Measurements from ENCODE around the gene SLC7A7. TPM values are rescaled to one million over a fixed set of nuclear protein-coding genes. Genes with fewer than 3 reads are reported as not detected.

Gene SLC7A7
- polyA plus RNA-seq, 3 donors = 262 to 425 (median 371) TPM

GRCh38 chr14:22776215-22776614 is 39.0 kb downstream of the SLC7A7 start:
- Mint-ChIP-seq H3K9me3 (no peaks in the 10 kb centered on the region), H3K36me3 (peaks cover 88 to 96% of the 10 kb centered on the region in 2 donors), H3K4me1 (peaks cover 30% of the 10 kb centered on the region), H3K27me3 (ENCODE audit: low read depth in 3 of 3) (peaks cover 0 to 1% (median 0%) of the 10 kb centered on the region in 3 donors), H3K4me3 (no peak overlapping the region), H3K27ac (peak overlapping the region in 1 of 7 donors; percentile 5)
- peaks cover 14 to 25% of the 10 kb centered on the region in 2 donors for H3K4me1 ChIP-seq (ENCODE audit: control insufficient read depth in 1 of 2, insufficient read depth in 2 of 2, low read length in 2 of 2)
- peaks cover 33% of the 10 kb centered on the region for H3K79me2 ChIP-seq (ENCODE audit: insufficient read depth, low read length)
- no peak for DNase-seq
- peaks cover 75 to 100% of the 10 kb centered on the region in 2 donors for H3K36me3 ChIP-seq (replicated peaks in 1 of 2; ENCODE audit: control insufficient read depth in 1 of 2, insufficient read depth in 2 of 2, low read length in 2 of 2)
- TF ChIP-seq, protein P1, sequence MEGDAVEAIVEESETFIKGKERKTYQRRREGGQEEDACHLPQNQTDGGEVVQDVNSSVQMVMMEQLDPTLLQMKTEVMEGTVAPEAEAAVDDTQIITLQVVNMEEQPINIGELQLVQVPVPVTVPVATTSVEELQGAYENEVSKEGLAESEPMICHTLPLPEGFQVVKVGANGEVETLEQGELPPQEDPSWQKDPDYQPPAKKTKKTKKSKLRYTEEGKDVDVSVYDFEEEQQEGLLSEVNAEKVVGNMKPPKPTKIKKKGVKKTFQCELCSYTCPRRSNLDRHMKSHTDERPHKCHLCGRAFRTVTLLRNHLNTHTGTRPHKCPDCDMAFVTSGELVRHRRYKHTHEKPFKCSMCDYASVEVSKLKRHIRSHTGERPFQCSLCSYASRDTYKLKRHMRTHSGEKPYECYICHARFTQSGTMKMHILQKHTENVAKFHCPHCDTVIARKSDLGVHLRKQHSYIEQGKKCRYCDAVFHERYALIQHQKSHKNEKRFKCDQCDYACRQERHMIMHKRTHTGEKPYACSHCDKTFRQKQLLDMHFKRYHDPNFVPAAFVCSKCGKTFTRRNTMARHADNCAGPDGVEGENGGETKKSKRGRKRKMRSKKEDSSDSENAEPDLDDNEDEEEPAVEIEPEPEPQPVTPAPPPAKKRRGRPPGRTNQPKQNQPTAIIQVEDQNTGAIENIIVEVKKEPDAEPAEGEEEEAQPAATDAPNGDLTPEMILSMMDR (IDR thresholded peaks at IDR 0.05) = no peak
- intact Hi-C loops (cut with micrococcal nuclease) = loop anchor here in 1 of 2 donors (5.0 kb wide), 1 partner anchor 76 kb away; no protein-coding TSS in a partner anchor
- H3K9ac ChIP-seq (ENCODE audit: insufficient read depth, low read length, poor library complexity, severe bottlenecking) = no peak overlapping the region
- H3K4me3 ChIP-seq (replicated peaks in 1 of 3; ENCODE audit: low read depth in 2 of 3, low read length in 3 of 3) = no peak overlapping the region
- 100% methylated on average over 1 of the region's 2 CpGs for WGBS (ENCODE audit: insufficient coverage)
- no peaks in the 10 kb centered on the region for H3K9me3 ChIP-seq (replicated peaks in 1 of 2; ENCODE audit: control insufficient read depth in 1 of 2, insufficient read depth in 1 of 2, low read length in 2 of 2)
- H2AFZ ChIP-seq (ENCODE audit: insufficient read depth, low read depth, low read length, poor library complexity, severe bottlenecking) = no peak overlapping the region
- peaks cover 99% of the 10 kb centered on the region for H4K20me1 ChIP-seq (ENCODE audit: insufficient read depth, low read length)
- H3K27ac ChIP-seq (ENCODE audit: low read depth in 1 of 2, low read length in 2 of 2) = no peak overlapping the region
- H3K27me3 ChIP-seq (ENCODE audit: control insufficient read depth in 2 of 2, insufficient read depth in 2 of 2, low read length in 2 of 2) = no peaks in the 10 kb centered on the region
- no peak overlapping the region for H3K4me2 ChIP-seq (replicated peaks; ENCODE audit: extremely low read depth, low read length, poor library complexity, severe bottlenecking)

DNA sequence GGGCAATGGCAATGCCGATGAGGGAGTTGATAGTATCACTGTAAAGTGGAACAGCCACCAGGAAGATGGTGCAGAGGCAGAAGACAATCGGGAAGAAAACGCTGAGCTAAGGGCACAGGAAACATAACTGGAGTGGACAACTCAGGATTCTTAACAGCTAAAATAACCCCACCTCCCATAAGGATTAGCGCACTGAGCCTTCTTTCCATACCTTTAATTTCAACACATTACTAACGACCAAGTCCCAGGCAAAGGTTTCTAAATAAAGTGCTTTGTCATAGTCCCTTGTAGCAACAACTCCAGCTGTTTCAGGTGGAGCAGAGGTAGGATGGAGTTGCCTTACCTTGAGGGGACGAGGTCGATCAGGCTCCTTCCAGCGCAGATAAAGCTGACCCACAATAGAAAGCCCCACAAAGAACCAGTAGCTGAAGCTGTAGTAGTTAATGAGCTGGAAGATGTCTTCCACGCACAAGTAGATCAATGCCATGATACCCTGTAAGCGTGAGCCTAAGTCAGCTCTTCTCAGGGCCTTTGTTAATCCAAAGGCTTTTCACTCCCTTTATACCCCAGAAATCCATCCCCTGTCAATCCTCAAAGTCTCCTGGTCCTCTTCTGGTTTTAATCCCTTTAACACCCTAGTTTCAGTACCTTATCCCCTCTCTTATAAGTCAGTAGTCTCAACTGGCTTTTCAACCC is 41.1 kb downstream of the SLC7A7 start:
- Histone ChIP-seq H3K4me2 (replicated peaks; ENCODE audit: extremely low read depth, low read length, poor library complexity, severe bottlenecking) (no peak overlapping the region), H3K4me3 (replicated peaks in 1 of 3; ENCODE audit: low read depth in 2 of 3, low read length in 3 of 3) (no peak overlapping the region), H3K9me3 (replicated peaks in 1 of 2; ENCODE audit: control insufficient read depth in 1 of 2, insufficient read depth in 1 of 2, low read length in 2 of 2) (no peaks in the 10 kb centered on the region), H3K27ac (ENCODE audit: low read depth in 1 of 2, low read length in 2 of 2) (peak overlapping the region in 1 of 2 donors; percentile 58), H3K27me3 (ENCODE audit: control insufficient read depth in 2 of 2, insufficient read depth in 2 of 2, low read length in 2 of 2) (no peaks in the 10 kb centered on the region), H4K20me1 (ENCODE audit: insufficient read depth, low read length) (peaks cover 99% of the 10 kb centered on the region), H3K4me1 (ENCODE audit: control insufficient read depth in 1 of 2, insufficient read depth in 2 of 2, low read length in 2 of 2) (peaks cover 11 to 18% of the 10 kb centered on the region in 2 donors), H3K79me2 (ENCODE audit: insufficient read depth, low read length) (peaks cover 34% of the 10 kb centered on the region), H3K9ac (ENCODE audit: insufficient read depth, low read length, poor library complexity, severe bottlenecking) (no peak overlapping the region), H3K36me3 (replicated peaks in 1 of 2; ENCODE audit: control insufficient read depth in 1 of 2, insufficient read depth in 2 of 2, low read length in 2 of 2) (peaks cover 86 to 100% of the 10 kb centered on the region in 2 donors), H2AFZ (ENCODE audit: insufficient read depth, low read depth, low read length, poor library complexity, severe bottlenecking) (no peak overlapping the region)
- Mint-ChIP-seq H3K4me1 (peaks cover 24% of the 10 kb centered on the region), H3K27ac (peak overlapping the region in 1 of 7 donors; percentile 35), H3K36me3 (peaks cover 91 to 97% of the 10 kb centered on the region in 2 donors), H3K27me3 (ENCODE audit: low read depth in 3 of 3) (no peaks in the 10 kb centered on the region), H3K4me3 (no peak overlapping the region), H3K9me3 (no peaks in the 10 kb centered on the region)
- 100% methylated on average over 1 of the region's 10 CpGs for WGBS (ENCODE audit: insufficient coverage)
- DNase-seq = no peak
- TF ChIP-seq, protein P1 (IDR thresholded peaks at IDR 0.05) = no peak
- intact Hi-C loops (cut with micrococcal nuclease) = no loop called here

Data from CD14-positive monocyte (primary cell).